Activated T-helper 17 cell treated with anti-CD3 and anti-CD28 coated beads, Interleukin-2, amount 50 U/mL, for 72 hours (primary cell): Measurements from ENCODE around the gene COMMD6. TPM values are rescaled to one million over a fixed set of nuclear protein-coding genes. Genes with fewer than 3 reads are reported as not detected.

ENCODE experiments used
- ATAC-seq: fragments of 150-1000 bp; cut with Tn5 transposase; replicated peaks from 2 replicates; pipeline ENCODE4 v1.10.0; 2021; ENCODE audit warnings: mild to moderate bottlenecking, moderate library complexity
- H3K27ac Mint-ChIP-seq: one replicate; pipeline ENCODE4 v1.8.0; 2022; ENCODE audit warnings: mixed read lengths
- H3K27me3 Mint-ChIP-seq: one replicate; pipeline ENCODE4 v1.8.0; 2022; ENCODE audit warnings: mixed read lengths
- H3K36me3 Mint-ChIP-seq: one replicate; pipeline ENCODE4 v1.8.0; 2022; ENCODE audit warnings: low read depth, mild to moderate bottlenecking, mixed read lengths
- H3K4me1 Mint-ChIP-seq: one replicate; pipeline ENCODE4 v1.8.0; 2022; ENCODE audit warnings: mixed read lengths
- H3K4me3 Mint-ChIP-seq: one replicate; pipeline ENCODE4 v1.8.0; 2022; ENCODE audit warnings: mild to moderate bottlenecking, mixed read lengths
- H3K9me3 Mint-ChIP-seq: one replicate; pipeline ENCODE4 v1.8.0; 2022; ENCODE audit warnings: mixed read lengths
- total RNA-seq, 2 donors: library from RNA; stranded (reverse); gene quantifications; one replicate each; pipeline ENCODE4 v1.2.3, GENCODE V29; 2022

COMMD6 gene
- 100 to 1,000 TPM; 110 to 155 TPM for total RNA-seq

- ATAC-seq: peak; percentile 93
- H3K27ac Mint-ChIP-seq: peak within 1 kb of the TSS; percentile 95
- H3K27me3 Mint-ChIP-seq: no peaks in the 10 kb centered on the region
- H3K4me1 Mint-ChIP-seq: peaks cover 14% of the 10 kb centered on the region
- peak within 1 kb of the TSS; percentile 99 for H3K4me3 Mint-ChIP-seq
- H3K9me3 Mint-ChIP-seq: no peaks in the 10 kb centered on the region
- H3K36me3 Mint-ChIP-seq: peaks cover 43% of the 10 kb centered on the region
These were observed at the start of gene COMMD6 for GRCh38 chr13:75537401-75538365. Gene COMMD6, minus strand, starts transcription at chr13:75537841. Its CDS starts 36 bp downstream, at chr13:75537805.

- H3K27me3 Mint-ChIP-seq: no peaks in the 10 kb centered on the region
- H3K4me1 Mint-ChIP-seq: no peaks in the 10 kb centered on the region
- no peak overlapping the region for H3K4me3 Mint-ChIP-seq
- H3K36me3 Mint-ChIP-seq: peaks cover 73% of the 10 kb centered on the region
- no peak for ATAC-seq
- H3K9me3 Mint-ChIP-seq: peaks cover 11% of the 10 kb centered on the region
- no peak overlapping the region for H3K27ac Mint-ChIP-seq
These were observed 47.5 kb upstream of the COMMD6 start for GRCh38 chr13:75585153-75585552.

GRCh38 chr13:75583091-75583490, 45.5 kb upstream of the COMMD6 start:
- peaks cover 58% of the 10 kb centered on the region for H3K36me3 Mint-ChIP-seq
- no peak for ATAC-seq
- peaks cover 8% of the 10 kb centered on the region for H3K9me3 Mint-ChIP-seq

DNA sequence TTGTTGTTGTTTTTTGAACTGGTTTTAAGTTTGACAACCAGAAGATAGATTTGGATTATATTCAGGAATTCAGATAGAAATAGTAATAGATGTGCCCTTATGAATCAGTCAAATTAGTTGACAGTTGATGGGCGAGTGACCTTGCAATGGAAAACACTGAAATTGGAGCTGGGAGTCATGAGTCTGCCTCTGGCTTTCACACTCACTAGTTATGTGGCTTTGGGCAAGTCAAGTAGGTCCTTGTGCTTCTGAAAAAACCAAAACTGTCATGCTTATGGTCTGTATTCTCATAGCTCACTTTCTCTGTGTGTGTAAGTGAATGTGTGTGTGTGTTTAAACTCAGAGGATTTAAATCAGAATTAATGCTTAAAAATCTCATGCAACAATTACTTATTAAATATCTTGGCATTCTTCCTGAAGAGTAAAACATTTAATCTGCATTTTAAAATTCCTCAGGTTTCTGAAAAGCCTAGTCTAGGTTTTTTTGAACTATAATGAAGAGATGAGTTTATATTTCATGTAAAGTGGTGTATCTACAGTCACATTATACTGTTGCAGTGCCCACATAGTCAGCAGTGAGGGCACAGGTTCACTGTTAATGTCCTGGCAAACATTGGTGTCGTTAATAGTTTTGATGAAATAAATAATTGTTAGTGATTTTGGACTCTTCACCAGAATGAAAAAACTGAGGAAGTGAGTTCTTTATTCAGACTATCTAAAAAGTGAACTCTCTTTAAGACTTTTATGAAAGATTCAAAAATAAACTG, 44.4 kb upstream of the COMMD6 start:
- Mint-ChIP-seq H3K4me1 (no peaks in the 10 kb centered on the region), H3K9me3 (peaks cover 8% of the 10 kb centered on the region), H3K4me3 (no peak overlapping the region), H3K36me3 (peaks cover 56% of the 10 kb centered on the region), H3K27ac (no peak overlapping the region), H3K27me3 (no peaks in the 10 kb centered on the region)
- ATAC-seq: no peak

More at GRCh38 chr13:75583091-75583490, 45.5 kb upstream of the COMMD6 start:
- H3K27me3 Mint-ChIP-seq: no peaks in the 10 kb centered on the region
- no peak overlapping the region for H3K27ac Mint-ChIP-seq
- H3K4me3 Mint-ChIP-seq: no peak overlapping the region
- H3K4me1 Mint-ChIP-seq: no peaks in the 10 kb centered on the region

GRCh38 chr13:75579529-75579928, 41.9 kb upstream of the COMMD6 start:
- peaks cover 4% of the 10 kb centered on the region for H3K9me3 Mint-ChIP-seq
- no peak for ATAC-seq
- H3K4me1 Mint-ChIP-seq: no peaks in the 10 kb centered on the region
- H3K27me3 Mint-ChIP-seq: no peaks in the 10 kb centered on the region
- H3K4me3 Mint-ChIP-seq: no peak overlapping the region
- peaks cover 66% of the 10 kb centered on the region for H3K36me3 Mint-ChIP-seq
- no peak overlapping the region for H3K27ac Mint-ChIP-seq

GRCh38 chr13:75569576-75569975, 31.9 kb upstream of the COMMD6 start:
- H3K9me3 Mint-ChIP-seq: no peaks in the 10 kb centered on the region
- peaks cover 93% of the 10 kb centered on the region for H3K36me3 Mint-ChIP-seq
- H3K27ac Mint-ChIP-seq: no peak overlapping the region
- no peaks in the 10 kb centered on the region for H3K27me3 Mint-ChIP-seq
- H3K4me3 Mint-ChIP-seq: no peak overlapping the region
- no peaks in the 10 kb centered on the region for H3K4me1 Mint-ChIP-seq
- no peak for ATAC-seq

DNA sequence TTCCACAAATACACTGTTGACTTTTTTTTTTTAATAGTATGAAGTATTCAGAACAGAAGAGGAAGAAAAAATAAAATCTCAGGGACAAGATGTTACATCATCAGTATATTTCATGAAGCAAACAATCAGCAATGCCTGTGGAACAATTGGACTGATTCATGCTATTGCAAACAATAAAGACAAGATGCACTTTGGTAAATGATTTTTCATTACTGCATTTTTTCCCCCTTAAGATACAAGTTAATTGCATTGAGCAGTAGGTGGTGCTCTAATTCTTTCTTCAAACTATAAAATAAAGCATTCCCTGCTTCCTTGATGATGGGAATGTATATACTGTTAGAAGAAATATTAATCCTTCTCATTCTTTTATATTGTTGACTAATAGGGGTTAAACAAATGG, 29.0 kb upstream of the COMMD6 start:
- no peaks in the 10 kb centered on the region for H3K4me1 Mint-ChIP-seq
- no peaks in the 10 kb centered on the region for H3K27me3 Mint-ChIP-seq
- no peak overlapping the region for H3K27ac Mint-ChIP-seq
- no peak for ATAC-seq
- no peak overlapping the region for H3K4me3 Mint-ChIP-seq
- peaks cover 87% of the 10 kb centered on the region for H3K36me3 Mint-ChIP-seq
- H3K9me3 Mint-ChIP-seq: no peaks in the 10 kb centered on the region

DNA sequence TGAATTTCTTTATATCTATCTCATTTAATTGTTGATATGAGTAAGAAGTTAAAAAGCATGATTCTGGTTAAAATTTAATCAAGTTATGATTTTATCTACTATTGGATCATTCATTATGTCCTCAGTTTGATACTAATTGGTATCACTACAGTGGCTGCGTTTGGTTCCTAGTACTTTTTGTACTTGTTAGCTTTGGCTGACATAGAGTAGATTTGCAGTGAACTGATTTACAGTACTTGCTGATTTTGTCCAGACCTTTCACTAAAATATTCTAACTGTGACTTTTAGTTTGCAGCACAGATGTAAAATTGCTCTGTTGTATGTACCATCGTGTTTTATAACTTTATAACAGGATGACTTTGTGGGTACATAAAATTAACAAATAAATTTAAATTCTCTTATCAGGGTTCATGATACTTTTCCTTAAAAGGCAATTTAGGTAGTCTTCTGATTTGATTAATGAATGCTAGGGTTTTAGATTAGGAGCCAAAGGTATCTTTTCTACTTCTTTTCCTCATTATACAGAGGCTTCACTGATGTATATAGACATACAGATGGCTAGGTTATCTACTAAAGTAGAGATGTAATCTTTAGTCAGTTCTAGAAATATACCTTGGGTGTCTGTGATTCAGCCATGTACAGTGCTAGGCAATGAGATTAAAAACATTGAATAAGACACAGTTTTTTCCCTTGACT, 20.7 kb upstream of the COMMD6 start:
- ATAC-seq: peak; percentile 46

DNA sequence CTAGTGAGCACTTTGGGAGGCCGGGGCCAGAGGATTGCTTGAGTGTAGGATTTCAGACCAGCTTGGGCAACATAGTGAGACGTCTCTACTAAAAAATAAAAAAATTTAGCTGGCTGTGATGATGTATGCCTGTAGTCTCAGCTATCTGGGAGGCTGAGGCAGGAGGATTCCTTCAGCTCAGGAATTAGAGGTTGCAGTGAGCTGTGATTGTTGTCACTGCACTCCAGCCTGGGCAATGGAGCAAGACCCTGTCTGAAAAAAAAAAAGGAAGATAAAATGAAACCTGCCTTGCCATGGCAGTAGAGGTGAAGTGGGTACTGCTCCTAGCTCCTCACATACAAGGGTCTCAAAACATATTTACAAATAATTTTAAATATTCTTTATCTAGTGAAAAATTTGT, 19.3 kb upstream of the COMMD6 start:
- no peak for ATAC-seq
- H3K4me1 Mint-ChIP-seq: peaks cover 23% of the 10 kb centered on the region
- peaks cover 55% of the 10 kb centered on the region for H3K36me3 Mint-ChIP-seq
- no peak overlapping the region for H3K4me3 Mint-ChIP-seq
- H3K27me3 Mint-ChIP-seq: no peaks in the 10 kb centered on the region
- H3K9me3 Mint-ChIP-seq: no peaks in the 10 kb centered on the region
- no peak overlapping the region for H3K27ac Mint-ChIP-seq

More for the DNA sequence above, 20.7 kb upstream of the COMMD6 start:
- H3K27ac Mint-ChIP-seq: peak overlapping the region; percentile 35
- peaks cover 60% of the 10 kb centered on the region for H3K36me3 Mint-ChIP-seq
- H3K4me3 Mint-ChIP-seq: peak overlapping the region; percentile 13
- H3K4me1 Mint-ChIP-seq: peaks cover 20% of the 10 kb centered on the region
- H3K9me3 Mint-ChIP-seq: no peaks in the 10 kb centered on the region
- no peaks in the 10 kb centered on the region for H3K27me3 Mint-ChIP-seq

DNA sequence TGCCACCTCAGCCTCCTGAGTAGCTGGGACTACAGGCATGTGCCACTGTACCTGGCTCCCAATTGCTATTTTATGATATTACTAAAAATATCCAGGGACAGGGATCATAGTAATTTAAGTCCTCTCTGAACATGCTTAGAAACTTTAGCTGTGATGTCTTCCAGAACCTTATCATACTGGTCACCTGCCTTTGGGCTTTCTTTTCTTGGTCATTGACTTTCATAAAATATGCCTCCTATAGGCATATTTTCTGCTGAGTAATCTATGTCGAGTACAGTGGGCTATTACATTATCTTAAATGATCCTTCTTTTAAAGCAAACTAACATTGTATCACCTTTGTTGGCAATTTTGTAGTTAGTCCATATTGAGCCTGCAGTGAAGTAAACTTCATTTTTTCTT, 18.2 kb upstream of the COMMD6 start:
- no peak for ATAC-seq
- Mint-ChIP-seq H3K4me3 (no peak overlapping the region), H3K9me3 (no peaks in the 10 kb centered on the region), H3K27ac (no peak overlapping the region), H3K27me3 (no peaks in the 10 kb centered on the region), H3K4me1 (peaks cover 26% of the 10 kb centered on the region), H3K36me3 (peaks cover 45% of the 10 kb centered on the region)

- Mint-ChIP-seq H3K36me3 (peaks cover 46% of the 10 kb centered on the region), H3K4me1 (peaks cover 33% of the 10 kb centered on the region), H3K27ac (peak overlapping the region; percentile 27), H3K27me3 (no peaks in the 10 kb centered on the region), H3K9me3 (no peaks in the 10 kb centered on the region), H3K4me3 (peak overlapping the region; percentile 0)
- ATAC-seq: peak; percentile 85
These were observed 17.3 kb upstream of the COMMD6 start for GRCh38 chr13:75554981-75555380.

DNA sequence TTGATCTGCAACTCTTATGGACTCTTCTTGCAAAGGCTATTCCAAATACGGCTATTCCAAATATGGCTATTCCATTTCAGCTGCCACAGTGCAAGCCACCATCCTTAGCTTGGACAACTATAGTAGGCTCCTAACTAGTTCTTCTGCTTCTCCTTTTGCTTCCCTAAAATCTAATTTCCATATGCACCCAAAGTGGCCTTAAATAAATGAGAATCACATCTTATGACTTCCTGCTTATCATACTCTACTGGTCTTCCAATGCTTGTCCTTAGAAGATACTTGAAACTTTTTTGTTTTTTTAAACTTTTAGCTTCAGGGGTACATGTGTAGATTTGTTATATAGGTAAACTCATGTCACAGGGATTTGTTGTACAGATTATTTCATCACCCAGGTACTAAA, 16.8 kb upstream of the COMMD6 start:
- Mint-ChIP-seq H3K27ac (peak overlapping the region; percentile 27), H3K27me3 (no peaks in the 10 kb centered on the region), H3K36me3 (peaks cover 47% of the 10 kb centered on the region), H3K9me3 (no peaks in the 10 kb centered on the region), H3K4me1 (peaks cover 33% of the 10 kb centered on the region), H3K4me3 (no peak overlapping the region)
- no peak for ATAC-seq

- Mint-ChIP-seq H3K9me3 (no peaks in the 10 kb centered on the region), H3K27ac (peak overlapping the region; percentile 96), H3K4me3 (peak overlapping the region; percentile 92), H3K27me3 (no peaks in the 10 kb centered on the region), H3K4me1 (peaks cover 37% of the 10 kb centered on the region), H3K36me3 (peaks cover 37% of the 10 kb centered on the region)
- peak; percentile 18 for ATAC-seq
These were observed 12.5 kb upstream of the COMMD6 start for GRCh38 chr13:75550159-75550567.
